ENCODE data around the gene CENPC.

Gene CENPC

DNA sequence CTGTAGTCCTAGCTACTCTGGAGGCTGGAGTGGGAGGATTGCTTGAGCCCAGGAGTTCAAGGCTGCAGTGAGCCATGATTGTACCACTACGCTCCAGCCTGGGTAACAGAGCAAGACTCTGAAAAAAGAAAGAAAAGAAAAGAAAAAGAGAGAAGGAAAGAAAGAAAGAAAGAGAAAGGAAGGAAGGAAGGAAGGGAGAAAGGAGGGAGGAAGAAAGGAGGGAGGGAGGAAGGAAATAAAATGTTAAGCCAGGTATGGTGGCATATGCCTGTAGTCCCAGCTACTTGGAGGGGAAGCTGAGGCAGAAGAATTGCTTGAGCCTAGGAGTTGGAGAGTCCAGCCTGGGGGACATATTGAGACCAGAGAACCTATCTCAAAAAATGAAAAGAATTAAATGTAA is 25.2 kb upstream of the CENPC start:
- DNase-seq (ENCODE audit: low spot score), result no peak
- in situ Hi-C loops (cut with MboI; ENCODE audit: low pct_unique_long_range_greater_than_20kb, low sequenced_read_pairs, unreplicated experiment), result no loop called here
- TF ChIP-seq, protein P1, sequence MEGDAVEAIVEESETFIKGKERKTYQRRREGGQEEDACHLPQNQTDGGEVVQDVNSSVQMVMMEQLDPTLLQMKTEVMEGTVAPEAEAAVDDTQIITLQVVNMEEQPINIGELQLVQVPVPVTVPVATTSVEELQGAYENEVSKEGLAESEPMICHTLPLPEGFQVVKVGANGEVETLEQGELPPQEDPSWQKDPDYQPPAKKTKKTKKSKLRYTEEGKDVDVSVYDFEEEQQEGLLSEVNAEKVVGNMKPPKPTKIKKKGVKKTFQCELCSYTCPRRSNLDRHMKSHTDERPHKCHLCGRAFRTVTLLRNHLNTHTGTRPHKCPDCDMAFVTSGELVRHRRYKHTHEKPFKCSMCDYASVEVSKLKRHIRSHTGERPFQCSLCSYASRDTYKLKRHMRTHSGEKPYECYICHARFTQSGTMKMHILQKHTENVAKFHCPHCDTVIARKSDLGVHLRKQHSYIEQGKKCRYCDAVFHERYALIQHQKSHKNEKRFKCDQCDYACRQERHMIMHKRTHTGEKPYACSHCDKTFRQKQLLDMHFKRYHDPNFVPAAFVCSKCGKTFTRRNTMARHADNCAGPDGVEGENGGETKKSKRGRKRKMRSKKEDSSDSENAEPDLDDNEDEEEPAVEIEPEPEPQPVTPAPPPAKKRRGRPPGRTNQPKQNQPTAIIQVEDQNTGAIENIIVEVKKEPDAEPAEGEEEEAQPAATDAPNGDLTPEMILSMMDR (IDR thresholded peaks at IDR 0.05; ENCODE audit: extremely low read depth, insufficient read depth, missing control alignments), result no peak

DNA sequence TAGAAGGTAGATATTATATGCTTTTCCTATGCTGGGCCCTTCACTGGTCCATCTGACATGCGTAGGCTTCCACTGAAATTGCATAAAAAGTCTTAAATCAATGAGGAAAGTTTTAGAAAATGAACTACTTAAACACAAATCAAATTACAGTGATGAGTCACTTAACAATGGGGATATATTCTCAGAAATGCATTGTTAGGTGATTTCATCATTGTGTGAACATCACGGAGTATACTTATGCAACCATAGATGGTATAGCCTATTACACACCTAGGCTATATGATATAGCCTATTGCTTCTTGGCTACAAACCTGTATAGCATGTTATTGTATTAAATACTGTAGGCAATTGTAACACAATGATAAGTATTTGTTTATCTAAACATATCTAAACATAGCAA is 23.5 kb upstream of the CENPC start:
- TF ChIP-seq, protein P1 (IDR thresholded peaks at IDR 0.05; ENCODE audit: extremely low read depth, insufficient read depth, missing control alignments), result no peak
- no peak for DNase-seq (ENCODE audit: low spot score)
- in situ Hi-C loops (cut with MboI; ENCODE audit: low pct_unique_long_range_greater_than_20kb, low sequenced_read_pairs, unreplicated experiment), result no loop called here

DNA sequence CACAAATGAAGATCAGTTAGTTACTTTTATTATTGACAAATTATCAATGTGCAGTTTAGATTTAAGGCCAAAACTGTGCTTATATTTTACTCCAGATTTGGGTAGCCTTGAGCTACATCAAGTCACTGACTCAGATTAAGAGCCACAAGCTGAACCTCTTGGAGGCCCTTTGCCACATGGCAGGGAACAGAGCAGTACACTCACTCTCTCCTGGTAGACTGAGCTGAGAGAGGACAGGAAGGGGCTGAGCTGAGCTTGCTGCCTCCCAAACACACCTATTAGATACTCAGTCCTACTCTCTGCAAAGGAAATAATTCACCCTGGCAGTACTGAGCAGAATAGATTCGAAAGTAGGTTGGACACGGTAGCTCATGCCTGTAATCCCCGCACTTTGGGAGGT is 21.0 kb upstream of the CENPC start:
- TF ChIP-seq, protein P1 (IDR thresholded peaks at IDR 0.05; ENCODE audit: extremely low read depth, insufficient read depth, missing control alignments), result no peak
- no peak for DNase-seq (ENCODE audit: low spot score)
- in situ Hi-C loops (cut with MboI; ENCODE audit: low pct_unique_long_range_greater_than_20kb, low sequenced_read_pairs, unreplicated experiment), result no loop called here

DNA sequence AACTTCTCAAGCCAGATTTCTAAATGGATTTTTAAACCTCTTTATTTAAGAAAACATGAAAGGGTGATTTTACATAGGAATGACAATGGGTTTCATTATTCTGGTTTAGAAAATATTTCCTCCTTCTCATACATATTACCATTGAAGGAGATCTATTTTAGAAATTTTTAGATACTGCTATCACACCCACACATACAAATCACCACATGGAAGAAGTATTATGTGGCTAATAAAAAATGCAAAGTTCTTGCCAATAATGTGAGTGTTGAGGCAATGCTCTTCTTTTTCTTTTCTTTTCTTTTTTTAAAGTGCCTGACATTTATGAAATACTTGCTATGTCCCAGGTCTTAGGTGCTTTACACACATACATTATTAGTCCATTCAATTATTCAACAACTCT is 20.0 kb upstream of the CENPC start:
- TF ChIP-seq, protein P1 (IDR thresholded peaks at IDR 0.05; ENCODE audit: extremely low read depth, insufficient read depth, missing control alignments), result no peak
- in situ Hi-C loops (cut with MboI; ENCODE audit: low pct_unique_long_range_greater_than_20kb, low sequenced_read_pairs, unreplicated experiment), result no loop called here
- no peak for DNase-seq (ENCODE audit: low spot score)

DNA sequence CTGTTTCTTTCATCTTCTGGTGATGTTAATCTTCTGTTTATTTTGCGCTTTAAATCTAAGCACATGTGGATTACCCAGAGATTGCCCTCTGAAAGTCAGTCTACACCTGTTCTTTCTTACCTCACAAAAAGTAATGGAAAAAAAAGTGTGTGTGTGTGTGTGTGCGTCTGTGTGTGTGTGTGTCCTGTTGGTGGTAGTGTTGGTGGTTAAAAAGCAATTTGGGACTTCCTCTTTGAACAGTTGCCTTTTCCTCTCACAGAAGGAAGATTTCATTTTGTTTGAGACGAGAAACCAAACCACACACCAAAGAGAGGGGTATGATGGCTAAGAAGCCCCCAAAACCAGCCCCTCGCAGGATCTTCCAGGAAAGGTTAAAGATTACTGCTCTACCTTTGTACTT is 13.2 kb upstream of the CENPC start, which contains the start of gene STAP1:
STAP1 (plus strand) TSS at position 235 of the 400 bp plus-strand sequence; CDS start at position 318, 83 bp downstream.
- no peak for DNase-seq (ENCODE audit: low spot score)
- in situ Hi-C loops (cut with MboI; ENCODE audit: low pct_unique_long_range_greater_than_20kb, low sequenced_read_pairs, unreplicated experiment), result no loop called here
- TF ChIP-seq, protein P1 (IDR thresholded peaks at IDR 0.05; ENCODE audit: extremely low read depth, insufficient read depth, missing control alignments), result peak; percentile 32

DNA sequence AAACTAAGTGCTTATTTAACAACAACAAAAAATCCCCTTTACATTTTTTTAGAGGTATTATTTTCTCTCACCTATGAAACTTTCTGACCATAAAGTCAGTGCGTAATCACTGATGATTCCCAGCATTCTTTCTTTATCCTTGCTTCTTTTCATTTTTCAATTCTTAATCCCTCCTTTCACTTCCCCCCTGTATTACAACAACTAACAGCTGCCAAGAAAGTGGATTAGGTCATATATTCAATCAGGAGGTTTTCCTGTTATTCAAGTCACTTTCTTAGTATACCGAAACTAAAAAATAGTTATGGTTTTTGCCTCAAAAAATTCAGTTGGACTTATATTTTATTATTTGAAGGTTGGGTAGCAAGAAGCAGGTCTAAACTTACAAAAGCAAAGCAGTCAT is 11.1 kb upstream of the CENPC start:
- DNase-seq (ENCODE audit: low spot score), result no peak
- in situ Hi-C loops (cut with MboI; ENCODE audit: low pct_unique_long_range_greater_than_20kb, low sequenced_read_pairs, unreplicated experiment), result no loop called here
- TF ChIP-seq, protein P1 (IDR thresholded peaks at IDR 0.05; ENCODE audit: extremely low read depth, insufficient read depth, missing control alignments), result no peak

DNA sequence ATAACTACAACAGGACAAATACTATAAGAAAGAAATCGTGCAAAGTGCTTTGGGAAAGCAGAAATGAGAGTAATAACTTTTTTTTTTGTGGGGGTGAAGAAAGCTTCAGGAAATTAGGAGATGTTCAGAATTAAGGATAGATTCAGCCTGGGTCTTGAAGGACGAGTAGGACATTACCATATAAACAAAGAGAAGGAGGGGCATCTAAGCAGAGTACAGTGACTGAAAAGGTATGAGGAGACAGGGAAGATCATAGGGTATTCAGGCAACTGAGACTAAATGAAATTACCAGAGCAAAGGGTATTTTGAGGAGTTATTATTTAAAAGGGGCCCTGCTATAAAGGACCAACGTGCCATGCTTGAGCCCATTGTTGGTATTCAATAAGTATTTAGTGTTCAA is 10.1 kb upstream of the CENPC start:
- in situ Hi-C loops (cut with MboI; ENCODE audit: low pct_unique_long_range_greater_than_20kb, low sequenced_read_pairs, unreplicated experiment), result no loop called here
- TF ChIP-seq, protein P1 (IDR thresholded peaks at IDR 0.05; ENCODE audit: extremely low read depth, insufficient read depth, missing control alignments), result no peak
- DNase-seq (ENCODE audit: low spot score), result no peak
